ENCODE results near the gene TWIST1.

- TF ChIP-seq CTCF (IDR thresholded peaks at IDR 0.05) (no peak), EP300 (IDR thresholded peaks at IDR 0.05) (no peak)
Observed at GRCh38 chr7:19110026-19110730, 7.3 kb downstream of the TWIST1 start.

Measured in gastroesophageal sphincter (tissue), 3 donors.